Measurements from ENCODE around the gene KCNK7.

Gene KCNK7

GRCh38 chr11:65557280-65558001 lies 38.2 kb downstream of the KCNK7 start:
- TF ChIP-seq SIN3A (IDR thresholded peaks at IDR 0.05; ENCODE audit: borderline replicate concordance, insufficient read depth, low read length) (no peak), TAF1 (IDR thresholded peaks at IDR 0.05; ENCODE audit: borderline replicate concordance, insufficient read depth, low read length) (no peak)

- TF ChIP-seq SIN3A (IDR thresholded peaks at IDR 0.05; ENCODE audit: borderline replicate concordance, insufficient read depth, low read length) (no peak), POLR2AphosphoS5 (IDR thresholded peaks at IDR 0.05; ENCODE audit: low read depth, low read length) (no peak), REST (IDR thresholded peaks at IDR 0.05; ENCODE audit: insufficient read depth in 1 of 2, low read depth in 2 of 2, low read length in 2 of 2) (no peak), FOXP2 (optimal IDR thresholded peaks at IDR 0.05; ENCODE audit: borderline replicate concordance, extremely low read depth, extremely low read length, insufficient read depth) (no peak), TAF1 (IDR thresholded peaks at IDR 0.05; ENCODE audit: borderline replicate concordance, insufficient read depth, low read length) (no peak)
Observed at GRCh38 chr11:65556470-65557279, 38.9 kb downstream of the KCNK7 start.

GRCh38 chr11:65555693-65556231 lies 39.8 kb downstream of the KCNK7 start:
- TF ChIP-seq POLR2AphosphoS5 (IDR thresholded peaks at IDR 0.05; ENCODE audit: low read depth, low read length) = no peak
- no peak for TF ChIP-seq REST (IDR thresholded peaks at IDR 0.05; ENCODE audit: insufficient read depth in 1 of 2, low read depth in 2 of 2, low read length in 2 of 2)
- TF ChIP-seq SIN3A (IDR thresholded peaks at IDR 0.05; ENCODE audit: borderline replicate concordance, insufficient read depth, low read length) = peak; percentile 62; the same call in 1 of the 2 replicates
- no peak for TF ChIP-seq TAF1 (IDR thresholded peaks at IDR 0.05; ENCODE audit: borderline replicate concordance, insufficient read depth, low read length)

GRCh38 chr11:65554842-65555430 lies 40.7 kb downstream of the KCNK7 start:
- TF ChIP-seq FOXP2 (optimal IDR thresholded peaks at IDR 0.05; ENCODE audit: borderline replicate concordance, extremely low read depth, extremely low read length, insufficient read depth) (no peak), REST (IDR thresholded peaks at IDR 0.05; ENCODE audit: insufficient read depth in 1 of 2, low read depth in 2 of 2, low read length in 2 of 2) (no peak), POLR2AphosphoS5 (IDR thresholded peaks at IDR 0.05; ENCODE audit: low read depth, low read length) (no peak), SIN3A (IDR thresholded peaks at IDR 0.05; ENCODE audit: borderline replicate concordance, insufficient read depth, low read length) (no peak), TAF1 (IDR thresholded peaks at IDR 0.05; ENCODE audit: borderline replicate concordance, insufficient read depth, low read length) (no peak)

- TF ChIP-seq FOXP2 (optimal IDR thresholded peaks at IDR 0.05; ENCODE audit: borderline replicate concordance, extremely low read depth, extremely low read length, insufficient read depth) = no peak
- no peak for TF ChIP-seq TAF1 (IDR thresholded peaks at IDR 0.05; ENCODE audit: borderline replicate concordance, insufficient read depth, low read length)
- TF ChIP-seq REST (IDR thresholded peaks at IDR 0.05; ENCODE audit: insufficient read depth in 1 of 2, low read depth in 2 of 2, low read length in 2 of 2) = no peak
- no peak for TF ChIP-seq POLR2AphosphoS5 (IDR thresholded peaks at IDR 0.05; ENCODE audit: low read depth, low read length)
Observed at GRCh38 chr11:65554057-65554818, 41.4 kb downstream of the KCNK7 start.

All from PFSK-1 (cell line).